ENCODE data around the gene MFRP.

DNA sequence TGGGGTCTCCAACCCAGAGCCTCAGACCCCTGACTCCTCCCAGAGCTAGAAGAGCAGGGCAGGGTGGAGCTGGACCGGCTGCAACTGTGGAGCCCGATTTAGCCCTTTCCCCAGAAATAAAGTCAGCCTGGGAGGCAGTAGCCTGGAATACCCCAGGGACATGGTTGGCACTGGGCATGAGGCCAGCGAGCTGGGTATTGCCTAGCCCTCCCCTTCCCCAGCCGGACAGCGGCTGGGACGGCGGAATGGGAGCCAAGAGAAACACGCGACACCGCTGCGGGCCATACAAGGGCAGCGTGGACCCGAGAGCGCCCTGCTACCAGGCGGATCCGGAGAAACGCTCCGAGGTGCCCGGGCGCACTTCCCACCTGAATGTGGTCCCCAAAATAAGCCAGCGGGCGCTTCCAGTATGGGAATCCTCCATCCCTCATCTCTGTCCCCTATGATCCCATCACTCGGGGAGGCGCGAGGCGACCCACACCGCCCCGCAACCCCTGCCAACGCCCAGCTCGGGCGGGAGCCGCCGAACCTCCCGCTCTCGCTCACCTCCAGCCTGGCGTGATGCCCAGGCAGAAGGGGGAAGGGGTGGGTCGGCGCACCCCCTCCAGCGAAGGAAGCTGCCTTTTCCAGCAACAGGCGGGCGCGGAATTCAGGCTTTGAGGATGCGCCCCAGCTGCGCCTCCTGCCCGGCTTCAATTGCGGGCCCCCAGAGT lies 30.3 kb downstream of the MFRP start:
- TF ChIP-seq POLR2A (IDR thresholded peaks at IDR 0.05): no peak
- TF ChIP-seq, protein P1, sequence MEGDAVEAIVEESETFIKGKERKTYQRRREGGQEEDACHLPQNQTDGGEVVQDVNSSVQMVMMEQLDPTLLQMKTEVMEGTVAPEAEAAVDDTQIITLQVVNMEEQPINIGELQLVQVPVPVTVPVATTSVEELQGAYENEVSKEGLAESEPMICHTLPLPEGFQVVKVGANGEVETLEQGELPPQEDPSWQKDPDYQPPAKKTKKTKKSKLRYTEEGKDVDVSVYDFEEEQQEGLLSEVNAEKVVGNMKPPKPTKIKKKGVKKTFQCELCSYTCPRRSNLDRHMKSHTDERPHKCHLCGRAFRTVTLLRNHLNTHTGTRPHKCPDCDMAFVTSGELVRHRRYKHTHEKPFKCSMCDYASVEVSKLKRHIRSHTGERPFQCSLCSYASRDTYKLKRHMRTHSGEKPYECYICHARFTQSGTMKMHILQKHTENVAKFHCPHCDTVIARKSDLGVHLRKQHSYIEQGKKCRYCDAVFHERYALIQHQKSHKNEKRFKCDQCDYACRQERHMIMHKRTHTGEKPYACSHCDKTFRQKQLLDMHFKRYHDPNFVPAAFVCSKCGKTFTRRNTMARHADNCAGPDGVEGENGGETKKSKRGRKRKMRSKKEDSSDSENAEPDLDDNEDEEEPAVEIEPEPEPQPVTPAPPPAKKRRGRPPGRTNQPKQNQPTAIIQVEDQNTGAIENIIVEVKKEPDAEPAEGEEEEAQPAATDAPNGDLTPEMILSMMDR (IDR thresholded peaks at IDR 0.05): no peak

All from thyroid gland (tissue), 4 donors.